HepG2 (cell line): ENCODE results near the gene PPP1R27. TPM values are rescaled to one million over a fixed set of nuclear protein-coding genes. Genes with fewer than 3 reads are reported as not detected.

ENCODE experiments used
- FOXK2 ChIP-seq: fragments of 450-650 bp; IDR thresholded peaks from 2 replicates; pipeline ENCODE4 v1.6.1; 2016
- GATAD2A ChIP-seq: IDR thresholded peaks from 2 replicates; pipeline ENCODE4 v1.6.1; 2016
- GTF2F1 ChIP-seq: fragments of 150-350 bp; IDR thresholded peaks from 2 replicates; pipeline ENCODE4 v1.6.1; 2014; ENCODE audit warnings: low read length
- HOXA5 ChIP-seq: sonication (generic); formaldehyde crosslinking; IDR thresholded peaks from 2 replicates; pipeline ENCODE4 v1.4.0; 2020; ENCODE audit warnings: missing genetic modification reagents
- MLXIP ChIP-seq: sonication (generic); formaldehyde crosslinking; IDR thresholded peaks from 2 replicates; pipeline ENCODE4 v1.9.0; 2021; ENCODE audit warnings: missing genetic modification reagents, borderline replicate concordance
- POLR2AphosphoS5 ChIP-seq: IDR thresholded peaks from 2 replicates; pipeline ENCODE4 v1.6.1; 2012; ENCODE audit warnings: low read depth, low read length
- ZBTB21 ChIP-seq: sonication (generic); formaldehyde crosslinking; IDR thresholded peaks from 2 replicates; pipeline ENCODE4 v1.4.0; 2020; ENCODE audit warnings: missing genetic modification reagents
- ZNF142 ChIP-seq: sonication (generic); formaldehyde crosslinking; IDR thresholded peaks from 2 replicates; pipeline ENCODE4 v1.4.0; 2020; ENCODE audit warnings: missing genetic modification reagents
- ZNF331 ChIP-seq: sonication (generic); formaldehyde crosslinking; IDR thresholded peaks from 2 replicates; pipeline ENCODE4 v1.4.0; 2020; ENCODE audit warnings: missing genetic modification reagents
- ZNF557 ChIP-seq: sonication (generic); formaldehyde crosslinking; IDR thresholded peaks from 2 replicates; pipeline ENCODE4 v1.4.0; 2020; ENCODE audit warnings: missing genetic modification reagents
- ZNF569 ChIP-seq: sonication (generic); formaldehyde crosslinking; IDR thresholded peaks from 2 replicates; pipeline ENCODE4 v1.5.0; 2020; ENCODE audit warnings: mild to moderate bottlenecking, missing genetic modification reagents, moderate library complexity, borderline replicate concordance
- ZNF691 ChIP-seq: sonication (generic); formaldehyde crosslinking; IDR thresholded peaks from 2 replicates; pipeline ENCODE4 v1.4.0; 2020; ENCODE audit warnings: missing genetic modification reagents, low read depth, mild to moderate bottlenecking, borderline replicate concordance
- polyA plus RNA-seq, 8 experiments: library from polyadenylated mRNA; depleted of rRNA in 3 of 8; stranded (reverse) in 7 of 8; unstranded in 1 of 8; fragments of >200 nt; fragmentation: Illumina TruSeq in 4 of 8; extraction: Trizol in 4 of 8; gene quantifications; 2 replicates each; pipeline versions ENCODE4 v1.2.1 to v1.2.3, GENCODE V29; 2011 to 2016; ENCODE audit warnings: low read depth in 4 of 8, missing spikeins in 1 of 8, mixed read lengths in 1 of 8; ENCODE audit not compliant: insufficient read depth in 1 of 8
- total RNA-seq, 5 experiments: library from RNA; depleted of rRNA; stranded (reverse); fragments of >200 nt; fragmentation: Illumina TruSeq; extraction: Trizol; gene quantifications; 2 replicates each; pipeline ENCODE4 v1.2.3, GENCODE V29; 2016; ENCODE audit warnings: low read depth in 1 of 5
- TF ChIP-seq, protein P1 (sequence below): sonication (generic); formaldehyde crosslinking; IDR thresholded peaks from 2 replicates; pipeline ENCODE4 v1.4.0; 2020; ENCODE audit warnings: missing genetic modification reagents, borderline replicate concordance
- TF ChIP-seq, protein P2 (sequence below): sonication (generic); formaldehyde crosslinking; IDR thresholded peaks from 2 replicates; pipeline ENCODE4 v1.8.0; 2023; ENCODE audit warnings: mild to moderate bottlenecking, missing genetic modification reagents

The PPP1R27 gene
- total and polyA plus RNA-seq, 2 of the 13 experiments (the other 11 are each of a cell fraction or from before 2014, with no cell fraction given), result 0.17 to 1.00 TPM

DNA sequence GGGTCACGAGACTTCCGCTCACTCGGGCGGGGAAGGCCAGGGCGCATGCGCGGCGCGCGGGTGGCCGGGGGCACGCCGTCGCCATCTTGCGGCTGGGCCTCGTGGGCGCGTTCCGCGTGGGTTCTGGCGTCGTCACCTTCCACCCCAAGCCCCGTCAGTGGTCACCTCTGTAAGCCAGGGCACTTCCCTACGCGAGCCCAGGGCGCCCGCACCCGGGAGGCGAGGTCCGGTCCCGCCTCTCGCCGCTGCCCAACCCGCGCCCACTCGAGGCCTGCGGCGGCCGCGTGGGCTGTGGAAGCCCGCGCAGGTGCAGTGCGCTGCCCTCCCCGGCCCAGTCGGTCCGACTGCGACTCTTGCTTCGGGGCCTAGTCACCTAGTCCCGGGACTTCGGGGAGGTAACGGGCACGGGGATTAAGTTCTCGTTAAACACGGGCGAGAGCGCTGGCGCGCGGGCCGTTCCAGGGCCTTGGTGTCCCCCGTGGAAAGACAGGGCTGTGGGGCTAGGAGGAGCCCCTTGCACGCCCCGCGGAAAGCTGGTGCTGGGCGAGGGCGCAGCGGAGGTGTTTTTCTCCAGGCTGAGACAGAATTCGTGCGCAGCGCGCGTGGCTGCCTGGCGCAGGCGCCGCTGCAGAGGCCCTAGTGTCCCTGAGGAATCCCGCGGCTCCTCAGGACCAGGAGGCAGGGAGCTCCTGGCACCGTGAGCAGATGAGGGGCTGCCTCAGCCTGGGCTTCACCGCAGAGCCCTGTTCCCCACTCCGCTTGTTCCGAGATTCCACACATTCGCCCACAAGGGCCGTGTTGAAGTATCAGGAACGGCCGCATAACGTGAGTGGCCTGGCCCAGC lies 36.8 kb upstream of the PPP1R27 start (continued):
- TF ChIP-seq, protein P1, sequence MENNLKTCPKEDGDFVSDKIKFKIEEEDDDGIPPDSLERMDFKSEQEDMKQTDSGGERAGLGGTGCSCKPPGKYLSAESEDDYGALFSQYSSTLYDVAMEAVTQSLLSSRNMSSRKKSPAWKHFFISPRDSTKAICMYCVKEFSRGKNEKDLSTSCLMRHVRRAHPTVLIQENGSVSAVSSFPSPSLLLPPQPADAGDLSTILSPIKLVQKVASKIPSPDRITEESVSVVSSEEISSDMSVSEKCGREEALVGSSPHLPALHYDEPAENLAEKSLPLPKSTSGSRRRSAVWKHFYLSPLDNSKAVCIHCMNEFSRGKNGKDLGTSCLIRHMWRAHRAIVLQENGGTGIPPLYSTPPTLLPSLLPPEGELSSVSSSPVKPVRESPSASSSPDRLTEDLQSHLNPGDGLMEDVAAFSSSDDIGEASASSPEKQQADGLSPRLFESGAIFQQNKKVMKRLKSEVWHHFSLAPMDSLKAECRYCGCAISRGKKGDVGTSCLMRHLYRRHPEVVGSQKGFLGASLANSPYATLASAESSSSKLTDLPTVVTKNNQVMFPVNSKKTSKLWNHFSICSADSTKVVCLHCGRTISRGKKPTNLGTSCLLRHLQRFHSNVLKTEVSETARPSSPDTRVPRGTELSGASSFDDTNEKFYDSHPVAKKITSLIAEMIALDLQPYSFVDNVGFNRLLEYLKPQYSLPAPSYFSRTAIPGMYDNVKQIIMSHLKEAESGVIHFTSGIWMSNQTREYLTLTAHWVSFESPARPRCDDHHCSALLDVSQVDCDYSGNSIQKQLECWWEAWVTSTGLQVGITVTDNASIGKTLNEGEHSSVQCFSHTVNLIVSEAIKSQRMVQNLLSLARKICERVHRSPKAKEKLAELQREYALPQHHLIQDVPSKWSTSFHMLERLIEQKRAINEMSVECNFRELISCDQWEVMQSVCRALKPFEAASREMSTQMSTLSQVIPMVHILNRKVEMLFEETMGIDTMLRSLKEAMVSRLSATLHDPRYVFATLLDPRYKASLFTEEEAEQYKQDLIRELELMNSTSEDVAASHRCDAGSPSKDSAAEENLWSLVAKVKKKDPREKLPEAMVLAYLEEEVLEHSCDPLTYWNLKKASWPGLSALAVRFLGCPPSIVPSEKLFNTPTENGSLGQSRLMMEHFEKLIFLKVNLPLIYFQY, result peak; percentile 61; the same call in 1 of the 2 replicates
- TF ChIP-seq ZBTB21 (CRISPR knock-in tag) (no peak), FOXK2 (no peak), ZNF691 (CRISPR knock-in tag) (peak; percentile 89), GATAD2A (CRISPR knock-in tag) (peak; percentile 51; the same call in 1 of the 2 replicates), ZNF331 (CRISPR knock-in tag) (no peak), ZNF569 (CRISPR knock-in tag) (peak; percentile 77; the same call in 1 of the 2 replicates), GTF2F1 (peak; percentile 74; the same call in 1 of the 2 replicates), HOXA5 (CRISPR knock-in tag) (peak; percentile 51), POLR2AphosphoS5 (peak; percentile 67), ZNF557 (CRISPR knock-in tag) (no peak; the same call in 1 of the 2 replicates), MLXIP (CRISPR knock-in tag) (no peak), ZNF142 (peak; percentile 55)
- TF ChIP-seq, protein P2, sequence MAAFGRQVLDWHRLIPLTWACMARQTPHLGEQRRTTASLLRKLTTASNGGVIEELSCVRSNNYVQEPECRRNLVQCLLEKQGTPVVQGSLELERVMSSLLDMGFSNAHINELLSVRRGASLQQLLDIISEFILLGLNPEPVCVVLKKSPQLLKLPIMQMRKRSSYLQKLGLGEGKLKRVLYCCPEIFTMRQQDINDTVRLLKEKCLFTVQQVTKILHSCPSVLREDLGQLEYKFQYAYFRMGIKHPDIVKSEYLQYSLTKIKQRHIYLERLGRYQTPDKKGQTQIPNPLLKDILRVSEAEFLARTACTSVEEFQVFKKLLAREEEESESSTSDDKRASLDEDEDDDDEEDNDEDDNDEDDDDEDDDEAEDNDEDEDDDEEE (CRISPR knock-in tag), result peak; percentile 94
